Erythroblast (primary cell): Measurements from ENCODE around the gene CACNA2D1.

Experiments
- DNase-seq, 2 experiments: peaks; one replicate each; lab custom pipeline; 2025; lab: John Stamatoyannopoulos, UW
- GATA1 ChIP-seq: IDR thresholded peaks from 2 replicates; pipeline ENCODE4 v1.6.1; 2011; ENCODE audit warnings: low read depth, mild to moderate bottlenecking, control low read depth, low read length, moderate library complexity
- POLR2A ChIP-seq: IDR thresholded peaks from 2 replicates; pipeline ENCODE4 v1.6.1; 2011; ENCODE audit warnings: mild to moderate bottlenecking, low read length

Gene CACNA2D1

DNA sequence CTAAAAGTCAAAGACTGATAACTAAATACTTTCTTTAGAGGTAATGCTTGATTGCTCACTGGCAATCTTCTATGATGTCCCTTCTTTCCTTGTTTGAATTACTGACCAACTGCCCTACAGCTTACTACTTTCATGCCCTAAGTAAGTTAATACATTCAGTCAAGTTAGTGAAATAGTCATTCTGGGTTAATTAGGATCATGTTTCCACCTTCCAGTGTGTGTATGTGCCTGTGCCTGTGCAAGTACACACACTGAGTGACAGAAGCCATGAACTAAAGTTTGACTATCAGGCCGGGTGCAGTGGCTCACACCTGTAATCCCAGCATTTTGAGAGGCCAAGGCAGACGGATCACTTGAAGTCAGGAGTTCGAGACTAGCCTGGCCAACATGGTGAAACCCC, 187.9 kb downstream of the CACNA2D1 start:
- no peak for DNase-seq
- TF ChIP-seq POLR2A = no peak
- no peak for TF ChIP-seq GATA1

DNA sequence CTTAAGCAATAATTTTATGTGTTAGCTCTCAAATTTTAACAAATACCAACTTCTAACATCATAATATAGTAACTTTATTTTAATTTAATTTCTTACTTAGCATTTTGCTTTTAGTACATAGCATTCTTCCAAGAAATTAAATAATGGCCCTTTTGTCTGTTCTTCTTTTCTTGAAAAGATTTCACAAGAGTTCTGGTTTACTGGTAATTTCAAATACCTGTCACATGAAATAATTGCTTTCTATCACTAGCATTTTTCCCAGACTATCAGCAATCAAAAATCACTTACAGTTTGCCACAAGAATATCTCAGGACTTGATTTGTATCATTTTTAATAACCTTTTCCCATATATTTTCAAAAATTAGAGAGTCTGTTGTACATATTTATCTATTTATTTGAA, 193.0 kb downstream of the CACNA2D1 start:
- no peak for DNase-seq
- TF ChIP-seq GATA1 = no peak
- TF ChIP-seq POLR2A = no peak

DNA sequence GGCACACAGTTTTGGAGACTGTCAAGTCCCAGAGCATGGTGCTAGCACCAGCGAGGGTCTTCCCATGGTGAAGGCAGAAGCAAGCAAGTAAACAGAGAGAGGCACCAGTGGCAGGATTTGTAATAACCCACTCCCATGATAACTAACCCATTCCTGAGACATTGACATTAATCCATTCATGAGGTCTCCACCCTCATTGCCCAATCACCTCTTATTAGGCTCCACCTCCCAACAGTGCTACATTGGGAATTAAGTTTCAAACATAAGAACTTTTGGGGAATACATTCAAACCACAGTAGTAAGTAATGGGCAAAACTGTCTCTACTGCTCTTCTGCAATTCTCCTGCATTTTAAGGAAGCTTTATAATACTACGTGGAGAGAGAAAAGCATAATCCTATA, 193.6 kb downstream of the CACNA2D1 start:
- no peak for TF ChIP-seq POLR2A
- TF ChIP-seq GATA1 = no peak
- no peak for DNase-seq

DNA sequence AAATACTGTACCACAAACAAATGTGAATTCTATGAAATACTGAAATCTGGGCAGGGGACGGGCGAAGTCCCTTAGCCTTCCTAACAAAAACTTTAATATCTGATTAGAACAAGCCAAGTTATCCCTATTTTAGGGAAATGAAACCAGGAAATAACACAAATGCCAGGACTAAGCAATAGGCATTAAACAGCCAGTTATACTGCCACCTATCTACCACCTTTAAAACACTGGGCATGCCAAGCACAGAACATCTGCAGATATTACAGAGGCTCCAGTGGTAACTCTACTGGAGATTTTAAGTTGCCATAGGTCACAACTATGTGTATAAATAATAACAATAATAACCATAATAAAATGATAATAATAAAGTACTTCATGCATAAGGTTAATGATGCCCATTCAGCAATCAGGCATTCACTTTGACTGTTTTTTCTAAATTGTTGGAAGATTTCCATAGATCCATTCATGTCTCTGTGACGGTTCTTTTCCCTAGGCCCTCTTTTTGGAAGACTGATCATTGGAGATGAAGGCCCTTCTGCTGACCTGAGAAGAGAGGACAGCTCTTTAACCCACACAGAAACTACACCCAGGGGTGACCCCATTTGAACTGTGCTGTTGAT, 195.7 kb downstream of the CACNA2D1 start:
- DNase-seq = peak in 1 of 2 experiments; percentile 3
- TF ChIP-seq GATA1 = no peak
- TF ChIP-seq POLR2A = no peak

DNA sequence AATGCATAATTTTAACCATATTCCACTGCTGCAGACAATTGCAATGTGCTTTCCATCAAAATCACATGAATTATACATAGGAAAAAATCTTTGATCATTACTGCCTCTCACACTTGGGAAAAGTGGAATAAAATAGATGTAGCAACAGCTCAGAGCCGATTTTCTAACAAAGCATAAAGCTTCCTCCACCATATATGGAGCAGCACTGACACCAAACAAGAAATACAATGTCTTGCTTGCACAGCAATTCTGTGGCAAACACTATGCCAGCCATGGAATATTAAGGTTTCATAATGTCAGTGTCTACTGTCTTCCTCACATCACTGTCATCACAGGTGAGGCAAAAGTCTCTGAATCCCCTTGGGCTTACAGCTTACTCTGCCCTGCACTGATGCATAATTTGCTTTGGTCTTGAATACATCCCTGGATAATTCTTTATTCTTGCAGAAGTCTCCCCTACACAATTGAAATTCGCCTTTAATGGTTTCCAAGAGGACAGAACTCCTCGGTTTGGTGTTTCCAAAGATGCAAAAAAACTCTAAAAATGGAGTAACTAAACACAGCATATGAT, 198.5 kb downstream of the CACNA2D1 start:
- TF ChIP-seq GATA1 (no peak), POLR2A (no peak)
- no peak for DNase-seq

DNA sequence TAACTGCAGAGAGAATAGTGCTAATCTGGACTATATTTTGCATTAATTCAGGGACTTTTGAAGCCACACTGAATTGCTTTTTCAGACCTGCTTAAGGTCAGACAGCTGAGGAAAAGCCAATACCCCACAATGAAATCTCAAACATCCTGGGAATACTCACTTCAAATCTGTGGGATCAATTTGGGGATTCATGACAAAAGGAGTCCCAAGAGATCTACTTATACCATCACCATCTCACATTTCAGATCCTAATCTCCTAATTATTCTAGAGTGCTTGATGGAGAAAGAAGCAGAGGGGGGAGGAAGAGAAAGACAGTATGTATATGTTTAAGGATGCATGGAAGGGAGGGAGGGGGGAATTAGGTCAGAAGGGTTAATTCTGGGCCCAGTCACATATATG, 202.2 kb downstream of the CACNA2D1 start:
- no peak for DNase-seq
- TF ChIP-seq POLR2A = no peak
- TF ChIP-seq GATA1 = no peak

DNA sequence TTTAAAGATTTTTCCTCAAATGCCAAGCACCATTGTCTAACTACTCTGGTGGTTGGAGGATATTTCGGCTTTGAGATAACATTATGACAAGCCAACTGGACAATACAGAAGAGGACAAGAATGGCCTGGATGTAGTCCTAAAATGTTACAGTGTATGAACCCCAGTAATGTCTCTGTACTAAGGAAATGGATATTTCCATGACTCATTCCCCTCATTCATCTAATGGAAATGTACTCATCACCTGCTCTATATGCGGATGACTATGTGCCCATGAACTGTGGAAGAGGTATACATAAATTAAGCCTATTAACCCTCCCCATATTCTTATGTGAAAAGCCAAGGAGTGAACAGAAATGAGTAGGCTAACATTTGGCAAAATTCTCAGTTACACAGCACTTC, 207.9 kb downstream of the CACNA2D1 start:
- TF ChIP-seq POLR2A = no peak
- no peak for TF ChIP-seq GATA1
- DNase-seq = no peak

DNA sequence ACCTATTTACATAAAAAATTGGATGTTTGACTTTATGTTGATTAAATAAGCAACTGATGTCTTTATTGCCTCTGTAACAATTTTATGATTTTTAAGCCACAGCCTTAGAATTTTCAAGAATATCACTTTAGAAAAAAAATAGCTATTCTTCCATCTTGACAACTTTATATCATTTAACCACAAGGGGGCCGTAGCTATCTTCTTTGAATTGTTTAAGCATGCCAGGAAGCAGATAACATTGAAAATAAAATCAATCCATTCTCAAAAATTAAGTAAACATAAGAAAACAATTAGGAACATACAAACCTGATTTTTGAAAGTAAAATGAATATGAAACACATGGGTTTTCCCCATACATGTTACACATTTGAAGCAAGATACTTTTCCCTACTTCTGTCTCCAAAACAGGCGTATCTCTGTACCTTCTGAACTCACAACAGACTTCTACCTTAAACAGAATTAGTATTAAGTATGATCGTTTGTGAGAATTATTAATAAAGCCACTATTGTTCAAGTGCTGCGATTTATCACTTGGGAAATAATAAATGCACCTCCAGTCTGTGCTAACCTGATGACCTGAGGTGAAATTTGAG, 209.0 kb downstream of the CACNA2D1 start:
- DNase-seq = peak; percentile 15 to 42
- TF ChIP-seq GATA1 (no peak), POLR2A (no peak)

DNA sequence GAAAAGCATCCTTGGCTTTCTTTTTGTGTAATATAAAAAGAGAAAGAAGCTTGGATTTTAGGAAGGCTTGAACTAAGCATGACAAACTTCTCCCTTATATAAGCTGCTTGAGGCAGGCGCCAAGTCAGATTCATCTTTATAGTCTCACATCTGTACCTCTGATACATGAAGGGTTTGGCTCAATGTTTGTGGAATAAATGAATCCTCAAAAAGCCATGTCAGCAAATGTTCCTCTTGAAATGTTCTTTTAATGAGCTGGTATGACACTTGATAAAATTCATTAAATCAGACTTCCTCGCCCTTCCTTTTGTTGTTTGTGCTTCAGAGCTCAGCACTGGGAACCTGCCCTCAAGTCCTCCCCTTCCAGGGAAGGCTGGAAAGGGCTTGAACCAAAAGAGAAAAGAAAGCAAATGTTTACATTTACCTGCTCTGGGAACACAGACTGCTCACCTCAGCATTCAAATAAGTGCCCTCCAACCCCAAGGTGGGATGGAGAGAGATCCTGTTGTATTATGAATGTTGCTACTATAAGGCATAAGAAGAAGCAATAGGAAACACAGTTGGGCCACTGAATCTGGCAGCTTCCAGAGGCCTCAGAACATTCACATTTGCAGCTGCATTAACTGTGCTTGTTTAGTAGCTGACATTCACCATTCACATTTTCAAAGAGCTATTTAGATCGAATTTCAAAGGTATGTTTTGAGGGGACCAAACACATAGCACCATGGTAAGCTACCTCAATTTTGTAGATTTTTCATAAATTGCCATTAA, 212.6 kb downstream of the CACNA2D1 start:
- no peak for TF ChIP-seq POLR2A
- no peak for TF ChIP-seq GATA1
- DNase-seq = no peak

DNA sequence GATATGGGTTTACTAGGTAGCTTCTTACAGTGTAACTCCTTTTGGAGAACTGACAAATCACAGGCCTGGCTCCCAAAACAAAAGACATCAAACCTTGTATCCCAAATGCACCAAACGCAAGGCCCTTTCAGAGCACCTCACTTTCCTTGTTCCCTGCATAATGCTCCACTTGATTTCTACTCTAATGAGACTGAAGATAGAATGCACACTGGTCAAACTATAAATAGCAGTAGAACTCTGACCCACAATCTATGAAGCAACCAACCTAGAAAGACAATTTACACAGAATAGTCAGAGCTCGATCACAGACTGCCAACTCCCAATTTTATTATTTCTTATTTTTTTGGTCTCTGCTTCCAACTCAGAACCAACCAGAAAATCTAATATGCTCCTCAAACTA, 214.4 kb downstream of the CACNA2D1 start:
- no peak for TF ChIP-seq GATA1
- no peak for TF ChIP-seq POLR2A
- DNase-seq = no peak

DNA sequence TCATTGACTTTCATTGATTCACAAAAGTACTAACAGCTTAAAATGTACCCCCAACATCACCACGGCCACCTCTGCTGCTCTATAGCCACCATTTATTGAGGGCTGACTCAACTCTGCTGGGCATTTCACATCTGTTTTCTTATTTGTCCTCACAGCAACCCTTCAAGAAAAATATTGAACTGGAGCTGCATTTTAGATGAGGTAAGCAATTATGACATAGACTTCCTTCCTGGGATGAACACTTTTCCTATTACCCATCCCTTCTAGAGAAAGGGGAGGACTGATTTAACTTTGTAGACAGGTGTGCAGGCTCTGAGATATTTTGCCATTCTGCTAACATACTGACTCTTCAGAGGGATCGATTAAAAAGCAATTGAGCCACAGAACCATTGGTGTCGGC, 217.4 kb downstream of the CACNA2D1 start:
- TF ChIP-seq POLR2A (no peak), GATA1 (no peak)
- no peak for DNase-seq

DNA sequence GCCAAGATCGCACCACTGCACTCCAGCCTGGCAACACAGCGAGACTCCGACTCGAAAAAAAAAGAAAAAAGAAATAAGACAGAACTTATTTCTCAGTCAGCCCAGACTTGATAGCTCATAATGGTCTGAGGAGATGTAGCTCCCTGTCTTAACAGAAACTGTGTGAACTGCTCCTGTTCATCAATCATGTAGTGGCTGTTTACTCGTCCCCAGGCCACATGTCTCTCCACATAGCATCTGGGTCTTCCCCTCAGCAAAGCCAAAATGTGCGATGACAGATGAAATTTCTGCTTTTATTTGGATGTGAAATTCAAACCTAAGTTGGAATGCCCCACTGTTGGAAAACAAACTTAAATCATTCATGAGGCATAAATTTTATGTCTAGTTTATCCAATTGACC, 219.0 kb downstream of the CACNA2D1 start:
- TF ChIP-seq POLR2A (no peak), GATA1 (no peak)
- DNase-seq = no peak

DNA sequence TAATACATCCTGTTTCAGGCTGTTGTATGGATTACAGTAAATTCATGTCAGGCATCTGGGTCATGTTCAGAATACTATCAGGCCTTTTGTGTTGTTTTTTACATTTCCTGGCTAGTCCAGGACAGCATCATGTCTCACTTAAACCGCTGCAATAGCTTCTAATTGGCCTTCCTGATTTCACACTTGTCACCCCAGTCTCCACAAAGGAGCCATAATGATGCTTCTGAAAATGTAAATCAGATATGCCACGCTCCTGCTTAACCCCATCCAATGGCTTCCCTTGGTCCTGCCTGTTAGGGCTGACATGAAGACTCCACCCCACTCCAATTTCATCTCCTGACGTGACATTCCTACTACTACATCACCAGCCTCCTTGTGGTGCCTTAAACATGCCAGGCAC, 220.0 kb downstream of the CACNA2D1 start:
- no peak for TF ChIP-seq GATA1
- TF ChIP-seq POLR2A = no peak
- no peak for DNase-seq

DNA sequence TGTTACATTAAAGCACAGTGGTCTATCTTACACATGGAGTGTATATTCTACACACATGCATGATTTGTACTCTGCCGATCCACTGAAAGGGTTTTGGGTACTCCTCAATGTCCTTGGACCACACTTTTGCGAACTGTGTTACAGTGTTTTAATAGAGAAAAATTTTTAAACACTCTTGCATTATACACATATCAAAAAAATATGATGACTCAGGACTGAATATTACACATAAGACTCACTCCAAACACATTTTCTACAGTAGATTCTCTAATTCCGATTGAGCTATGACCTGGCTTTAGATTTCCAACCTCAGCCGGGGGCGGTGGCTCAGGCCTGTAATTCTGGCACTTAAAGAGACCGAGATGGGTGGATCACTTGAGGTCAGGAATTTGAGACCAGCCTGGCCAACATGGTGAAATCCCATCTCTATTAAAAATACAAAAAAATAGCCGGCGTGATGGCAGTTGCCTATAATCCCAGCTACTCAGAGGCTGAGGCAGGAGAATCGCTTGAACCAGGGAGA, 222.4 kb downstream of the CACNA2D1 start:
- DNase-seq = no peak
- TF ChIP-seq POLR2A (no peak), GATA1 (no peak)

DNA sequence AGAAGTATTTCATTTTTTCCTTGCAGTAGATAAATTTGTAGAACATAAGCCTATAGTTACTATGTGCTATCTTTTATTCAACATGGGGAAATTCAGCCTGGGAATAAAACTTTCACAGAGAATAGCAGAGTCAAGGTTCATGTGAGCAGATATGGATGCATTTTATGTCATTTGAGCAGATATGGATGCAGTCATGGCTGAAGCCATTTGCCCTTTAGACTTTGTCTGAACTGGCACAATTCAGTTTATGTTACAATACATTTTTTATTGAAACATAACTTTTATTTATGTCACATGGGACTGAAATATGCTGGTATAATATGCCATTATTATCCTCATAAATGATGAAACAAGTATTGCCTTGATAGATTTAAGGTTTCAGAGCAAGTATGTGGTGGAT, 231.1 kb downstream of the CACNA2D1 start:
- no peak for DNase-seq
- no peak for TF ChIP-seq GATA1
- TF ChIP-seq POLR2A = no peak
